ENCODE results near the gene C5. TPM values are rescaled to one million over a fixed set of nuclear protein-coding genes. Genes with fewer than 3 reads are reported as not detected.
A peak's percentile ranks its signal among the peaks of the same experiment; 100 is the strongest.
"Not testable (repeated sequence)": the region's sequence is repeated elsewhere in the genome, so short reads cannot be mapped to it uniquely, and the experiment has no call there.

Gene C5
- 1.6 TPM for total RNA-seq
- long read RNA-seq: 0 reads

- intact Hi-C loops (cut with DNase I): no loop called here
- ATAC-seq (no peak), DNase-seq (ENCODE audit: missing footprints) (no peak)
Observed at GRCh38 chr9:121050128-121050988, at the start of gene C5. C5 (minus strand) TSS chr9:121050275; CDS start chr9:121050246, 29 bp downstream.

GRCh38 chr9:121098567-121099198 lies 48.6 kb upstream of the C5 start:
- ATAC-seq: no peak
- intact Hi-C loops (cut with DNase I): no loop called here
- DNase-seq (ENCODE audit: missing footprints): no peak

GRCh38 chr9:121095057-121095456 lies 45.0 kb upstream of the C5 start:
- ATAC-seq (no peak), DNase-seq (ENCODE audit: missing footprints) (no peak)
- intact Hi-C loops (cut with DNase I): no loop called here

- DNase-seq (ENCODE audit: missing footprints); ATAC-seq; intact Hi-C loops (cut with DNase I): not testable (repeated sequence)
Observed at GRCh38 chr9:121090743-121091142, 40.7 kb upstream of the C5 start.

- DNase-seq (ENCODE audit: missing footprints) (no peak), ATAC-seq (no peak)
- intact Hi-C loops (cut with DNase I): no loop called here
Observed at GRCh38 chr9:121088576-121088975, 38.5 kb upstream of the C5 start.

- intact Hi-C loops (cut with DNase I): no loop called here
- DNase-seq (ENCODE audit: missing footprints): no peak
- no peak for ATAC-seq
Observed at GRCh38 chr9:121085661-121086060, 35.6 kb upstream of the C5 start.

GRCh38 chr9:121082075-121082474 lies 32.0 kb upstream of the C5 start:
- no peak for ATAC-seq
- intact Hi-C loops (cut with DNase I): no loop called here
- no peak for DNase-seq (ENCODE audit: missing footprints)

GRCh38 chr9:121075251-121076036 lies 25.4 kb upstream of the C5 start:
- ATAC-seq (no peak), DNase-seq (ENCODE audit: missing footprints) (no peak)
- intact Hi-C loops (cut with DNase I): no loop called here

GRCh38 chr9:121074370-121075250 lies 24.5 kb upstream of the C5 start, which contains the start of gene CNTRL:
CNTRL (plus strand) TSS chr9:121074955; CDS start chr9:121088327, 13,372 bp downstream.
- DNase-seq (ENCODE audit: missing footprints): peak; percentile 95
- intact Hi-C loops (cut with DNase I): no loop called here
- ATAC-seq: peak; percentile 94

GRCh38 chr9:121073038-121073437 lies 23.0 kb upstream of the C5 start:
- intact Hi-C loops (cut with DNase I): no loop called here
- ATAC-seq (peak; percentile 30), DNase-seq (ENCODE audit: missing footprints) (no peak)

- no peak for ATAC-seq
- intact Hi-C loops (cut with DNase I): no loop called here
- no peak for DNase-seq (ENCODE audit: missing footprints)
Observed at GRCh38 chr9:121071756-121072421, 21.8 kb upstream of the C5 start.

- DNase-seq (ENCODE audit: missing footprints): no peak
- no peak for ATAC-seq
- intact Hi-C loops (cut with DNase I): no loop called here
Observed at GRCh38 chr9:121071370-121071755, 21.3 kb upstream of the C5 start.

- ATAC-seq (no peak), DNase-seq (ENCODE audit: missing footprints) (no peak)
- intact Hi-C loops (cut with DNase I): no loop called here
Observed at GRCh38 chr9:121069396-121069795, 19.3 kb upstream of the C5 start.

- intact Hi-C loops (cut with DNase I): no loop called here
- DNase-seq (ENCODE audit: missing footprints) (no peak), ATAC-seq (no peak)
Observed at GRCh38 chr9:121067640-121068039, 17.6 kb upstream of the C5 start.

GRCh38 chr9:121066850-121067249 lies 16.8 kb upstream of the C5 start:
- no peak for ATAC-seq
- no peak for DNase-seq (ENCODE audit: missing footprints)
- intact Hi-C loops (cut with DNase I): no loop called here

- DNase-seq (ENCODE audit: missing footprints) (no peak), ATAC-seq (no peak)
- intact Hi-C loops (cut with DNase I): loop anchor here (2.0 to 5.0 kb wide), 2 partner anchors 73 to 305 kb away; no protein-coding TSS in a partner anchor
Observed at GRCh38 chr9:121059998-121060636, 10.0 kb upstream of the C5 start.

GRCh38 chr9:121059513-121059912 lies 9.4 kb upstream of the C5 start:
- ATAC-seq (no peak), DNase-seq (ENCODE audit: missing footprints) (no peak)
- intact Hi-C loops (cut with DNase I): no loop called here
